Measurements from ENCODE around the gene ZNF462. TPM values are rescaled to one million over a fixed set of nuclear protein-coding genes. Genes with fewer than 3 reads are reported as not detected.

ZNF462 gene
- total and polyA plus RNA-seq, 12 donors: 4.9 to 86.9 (median 38.5) TPM

GRCh38 chr9:106906129-106906528 is 43.2 kb downstream of the ZNF462 start:
- H3K36me3 ChIP-seq (replicated peaks in 1 of 2): no peaks in the 10 kb centered on the region
- TF ChIP-seq, protein P1, sequence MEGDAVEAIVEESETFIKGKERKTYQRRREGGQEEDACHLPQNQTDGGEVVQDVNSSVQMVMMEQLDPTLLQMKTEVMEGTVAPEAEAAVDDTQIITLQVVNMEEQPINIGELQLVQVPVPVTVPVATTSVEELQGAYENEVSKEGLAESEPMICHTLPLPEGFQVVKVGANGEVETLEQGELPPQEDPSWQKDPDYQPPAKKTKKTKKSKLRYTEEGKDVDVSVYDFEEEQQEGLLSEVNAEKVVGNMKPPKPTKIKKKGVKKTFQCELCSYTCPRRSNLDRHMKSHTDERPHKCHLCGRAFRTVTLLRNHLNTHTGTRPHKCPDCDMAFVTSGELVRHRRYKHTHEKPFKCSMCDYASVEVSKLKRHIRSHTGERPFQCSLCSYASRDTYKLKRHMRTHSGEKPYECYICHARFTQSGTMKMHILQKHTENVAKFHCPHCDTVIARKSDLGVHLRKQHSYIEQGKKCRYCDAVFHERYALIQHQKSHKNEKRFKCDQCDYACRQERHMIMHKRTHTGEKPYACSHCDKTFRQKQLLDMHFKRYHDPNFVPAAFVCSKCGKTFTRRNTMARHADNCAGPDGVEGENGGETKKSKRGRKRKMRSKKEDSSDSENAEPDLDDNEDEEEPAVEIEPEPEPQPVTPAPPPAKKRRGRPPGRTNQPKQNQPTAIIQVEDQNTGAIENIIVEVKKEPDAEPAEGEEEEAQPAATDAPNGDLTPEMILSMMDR (IDR thresholded peaks at IDR 0.05): no peak
- TF ChIP-seq POLR2A (IDR thresholded peaks at IDR 0.05): no peak
- H3K27ac ChIP-seq: no peak overlapping the region
- WGBS, 4 donors: 92 to 95% (median 93%) methylated on average over 3 of the region's 3 CpGs
- H3K9me3 ChIP-seq (replicated peaks in 1 of 3): peaks cover 0 to 8% (median 0%) of the 10 kb centered on the region in 3 donors
- H3K4me3 ChIP-seq: no peak overlapping the region
- H3K27me3 ChIP-seq: no peaks in the 10 kb centered on the region
- DNase-seq: no peak
- intact Hi-C loops (cut with DNase I): no loop called here
- H3K4me1 ChIP-seq (replicated peaks in 1 of 2): peaks cover 4 to 16% of the 10 kb centered on the region in 2 donors

DNA sequence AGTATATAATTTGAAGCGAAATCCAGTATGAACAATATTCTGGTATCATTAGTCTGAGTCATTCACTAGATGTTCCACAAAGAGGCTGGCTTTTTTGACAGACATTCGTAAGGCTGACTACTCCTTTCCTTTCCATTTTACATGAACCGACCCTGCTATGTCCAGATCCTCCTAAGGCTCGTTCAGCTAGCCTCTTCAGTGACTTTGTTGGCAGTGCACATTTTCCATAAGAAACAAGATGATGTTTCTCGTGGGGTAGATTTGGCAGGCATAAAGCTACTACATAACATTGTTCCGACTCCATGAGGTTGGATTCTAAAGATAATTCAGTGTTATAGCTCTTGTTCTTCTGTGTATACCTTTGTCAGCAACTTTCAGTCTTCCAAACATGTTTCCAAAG is 49.0 kb downstream of the ZNF462 start:
- no peak overlapping the region for H3K4me3 ChIP-seq
- H3K4me1 ChIP-seq (replicated peaks in 1 of 2): peaks cover 18 to 38% of the 10 kb centered on the region in 2 donors
- H3K9me3 ChIP-seq (replicated peaks in 1 of 3): no peaks in the 10 kb centered on the region
- no peak overlapping the region for H3K27ac ChIP-seq
- 90 to 93% (median 91%) methylated on average over 6 of the region's 6 CpGs for WGBS, 4 donors
- intact Hi-C loops (cut with DNase I): no loop called here
- no peaks in the 10 kb centered on the region for H3K27me3 ChIP-seq
- H3K36me3 ChIP-seq (replicated peaks in 1 of 2): no peaks in the 10 kb centered on the region
- no peak for DNase-seq
- TF ChIP-seq, protein P1 (IDR thresholded peaks at IDR 0.05): no peak
- TF ChIP-seq POLR2A (IDR thresholded peaks at IDR 0.05): no peak

DNA sequence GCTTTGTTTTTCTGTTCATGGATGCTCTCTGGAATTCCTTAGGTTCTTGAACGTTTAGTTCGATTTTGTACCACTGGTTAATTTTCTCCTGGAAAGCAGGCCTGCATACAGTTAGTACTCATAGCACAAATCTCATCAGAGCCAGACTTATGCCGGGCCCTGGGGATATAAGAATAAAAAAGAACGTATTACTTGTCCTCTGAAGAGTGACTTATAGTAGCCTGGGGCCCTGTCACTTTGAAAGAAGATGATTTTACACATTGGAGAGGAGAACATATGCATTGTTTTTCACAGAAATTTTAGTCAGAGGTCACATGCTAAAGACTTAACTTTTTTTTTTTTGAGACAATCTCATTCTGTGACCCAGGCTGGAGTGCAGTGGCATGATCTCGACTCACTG is 50.3 kb downstream of the ZNF462 start:
- no peaks in the 10 kb centered on the region for H3K27me3 ChIP-seq
- H3K27ac ChIP-seq: no peak overlapping the region

DNA sequence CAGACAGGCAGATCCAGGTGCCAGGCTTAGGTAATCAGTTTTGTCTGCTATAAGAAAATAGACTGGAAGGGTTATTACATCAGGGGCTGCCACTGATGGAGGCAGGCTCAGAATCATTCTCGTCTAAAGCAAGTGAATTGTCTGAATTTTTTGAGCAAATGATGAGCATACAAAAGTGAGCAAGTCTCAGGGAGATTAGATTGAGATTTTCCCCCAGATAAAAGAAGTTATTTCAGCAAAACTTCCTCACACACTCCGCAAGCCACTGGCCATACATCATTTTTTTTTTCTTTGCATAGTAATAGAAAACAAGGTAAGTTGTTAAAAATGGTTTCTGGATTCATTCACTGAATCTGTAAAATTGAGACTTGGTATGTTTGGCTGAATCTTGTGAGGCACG is 52.9 kb downstream of the ZNF462 start:
- H3K36me3 ChIP-seq (replicated peaks in 1 of 2): no peaks in the 10 kb centered on the region
- WGBS, 4 donors: 62 to 67% (median 64%) methylated on average over 3 of the region's 3 CpGs
- no peak overlapping the region for H3K4me3 ChIP-seq
- no peaks in the 10 kb centered on the region for H3K27me3 ChIP-seq
- peaks cover 22 to 38% of the 10 kb centered on the region in 2 donors for H3K4me1 ChIP-seq (replicated peaks in 1 of 2)
- DNase-seq: no peak
- intact Hi-C loops (cut with DNase I): no loop called here
- TF ChIP-seq, protein P1 (IDR thresholded peaks at IDR 0.05): no peak
- no peak for TF ChIP-seq POLR2A (IDR thresholded peaks at IDR 0.05)
- H3K9me3 ChIP-seq (replicated peaks in 1 of 3): no peaks in the 10 kb centered on the region
- H3K27ac ChIP-seq: peak overlapping the region in 4 of 5 donors; percentile 12 to 90 (median 70)

More for the DNA sequence above, 50.3 kb downstream of the ZNF462 start:
- no peaks in the 10 kb centered on the region for H3K9me3 ChIP-seq (replicated peaks in 1 of 3)
- intact Hi-C loops (cut with DNase I): no loop called here
- no peak for TF ChIP-seq POLR2A (IDR thresholded peaks at IDR 0.05)
- TF ChIP-seq, protein P1 (IDR thresholded peaks at IDR 0.05): no peak
- DNase-seq: no peak
- H3K4me1 ChIP-seq (replicated peaks in 1 of 2): peaks cover 23 to 44% of the 10 kb centered on the region in 2 donors
- 83 to 85% (median 84%) methylated on average over 5 of the region's 5 CpGs for WGBS, 4 donors
- no peak overlapping the region for H3K4me3 ChIP-seq
- no peaks in the 10 kb centered on the region for H3K36me3 ChIP-seq (replicated peaks in 1 of 2)
